ENCODE data around the gene ABCA4. TPM values are rescaled to one million over a fixed set of nuclear protein-coding genes. Genes with fewer than 3 reads are reported as not detected.

The ABCA4 gene
- total RNA-seq, 1 donor from 2014 or later: 0.19 TPM

DNA sequence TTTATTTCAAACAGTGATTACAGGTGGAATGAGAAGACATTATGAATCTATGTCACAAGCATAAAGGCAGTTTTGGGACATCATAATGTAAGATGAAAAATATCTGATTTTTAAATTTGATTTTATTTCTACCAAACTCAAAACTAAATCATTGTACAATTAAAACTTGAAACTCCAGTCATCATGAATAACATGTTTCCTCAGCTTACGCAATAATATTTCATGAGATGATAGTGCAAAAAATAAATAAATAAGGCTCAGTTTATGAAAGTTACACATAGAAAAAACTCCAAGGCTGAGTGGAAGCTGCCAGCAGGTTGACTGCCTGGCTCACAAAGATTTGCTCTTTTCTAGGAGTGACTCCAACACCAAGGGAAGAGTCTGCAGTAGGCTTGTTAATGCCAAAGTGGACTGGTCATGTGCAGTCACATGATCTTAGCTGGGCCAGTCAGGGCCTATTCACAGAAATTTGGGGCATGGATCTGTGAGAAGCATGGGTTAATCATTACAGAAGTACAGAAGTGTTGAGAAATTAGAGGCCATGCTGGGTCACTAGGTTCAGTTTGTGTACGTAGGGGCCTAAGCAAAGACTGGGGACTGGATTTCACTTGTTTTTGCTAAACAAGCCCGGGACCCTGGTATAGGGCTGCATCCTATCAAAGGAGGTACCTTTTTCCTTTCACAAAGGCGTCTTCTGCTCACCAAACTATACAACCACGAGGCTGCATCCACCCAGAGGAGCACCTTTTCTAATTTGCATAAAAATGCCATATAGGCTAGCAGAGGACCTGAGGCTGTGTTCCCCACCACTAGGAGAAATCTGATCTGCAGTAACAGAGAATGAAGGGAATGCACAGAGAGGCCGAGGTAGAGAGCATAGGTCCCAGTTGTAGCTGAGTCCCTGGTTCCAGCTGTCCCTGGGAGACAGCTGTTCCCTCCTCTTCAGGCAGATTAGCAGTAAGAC lies 4.9 kb upstream of the ABCA4 start:
- intact Hi-C loops (cut with DNase I): no loop called here
- DNase-seq (ENCODE audit: low spot score): no peak

DNA sequence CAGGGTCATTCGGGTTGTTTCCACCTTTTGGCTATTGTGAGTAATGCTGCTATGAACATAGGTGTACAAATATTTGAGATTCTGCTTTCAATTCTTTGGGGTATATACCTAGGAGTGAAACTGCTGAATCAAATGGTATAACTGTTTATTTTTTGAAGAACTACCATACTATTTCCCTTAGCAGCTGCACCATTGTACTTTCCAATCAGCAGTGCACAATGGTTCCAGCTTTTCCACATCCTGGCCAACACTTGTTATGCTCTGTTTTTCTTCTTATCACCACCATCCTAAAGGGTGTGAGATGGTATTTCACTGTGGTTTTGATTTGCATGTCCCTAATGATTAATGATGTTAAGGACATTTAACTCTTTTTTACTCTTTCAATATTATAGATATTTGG lies 3.6 kb upstream of the ABCA4 start:
- DNase-seq (ENCODE audit: low spot score): no peak
- intact Hi-C loops (cut with DNase I): no loop called here

GRCh38 chr1:94122201-94122970 lies 1.4 kb upstream of the ABCA4 start:
- intact Hi-C loops (cut with DNase I): no loop called here
- no peak for DNase-seq (ENCODE audit: low spot score)

- peak; percentile 36 for DNase-seq (ENCODE audit: low spot score)
- intact Hi-C loops (cut with DNase I): no loop called here
Observed at GRCh38 chr1:94121411-94121821, 468 bp upstream of the ABCA4 start.

- intact Hi-C loops (cut with DNase I): no loop called here
- peak; percentile 46 for DNase-seq (ENCODE audit: low spot score)
Observed at GRCh38 chr1:94120570-94120901, 412 bp downstream of the ABCA4 start.

GRCh38 chr1:94119796-94120569 lies 965 bp downstream of the ABCA4 start:
- intact Hi-C loops (cut with DNase I): no loop called here
- peak; percentile 41 for DNase-seq (ENCODE audit: low spot score)

DNA sequence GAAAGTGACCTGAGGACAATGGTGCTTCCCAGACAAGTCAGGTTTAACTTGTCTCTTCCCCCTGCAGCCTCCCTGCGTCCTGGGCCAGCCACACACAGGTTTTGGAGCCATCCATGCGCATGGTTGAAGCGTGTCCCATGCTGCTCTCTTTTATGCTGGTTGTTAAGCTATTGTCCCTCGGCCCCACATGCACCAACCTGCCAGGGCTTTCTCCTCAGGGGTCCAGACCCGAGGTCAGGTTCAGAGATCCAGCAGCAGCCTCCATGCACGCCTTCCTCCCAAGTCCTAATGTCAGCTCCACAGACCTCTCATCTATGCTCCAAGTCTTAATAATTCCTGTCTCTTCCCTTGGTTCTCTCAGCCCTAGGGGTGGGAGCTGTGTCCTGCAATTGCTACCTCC lies 1.6 kb downstream of the ABCA4 start:
- intact Hi-C loops (cut with DNase I): no loop called here
- peak; percentile 60 for DNase-seq (ENCODE audit: low spot score)

- peak; percentile 69 for DNase-seq (ENCODE audit: low spot score)
- intact Hi-C loops (cut with DNase I): no loop called here
Observed at GRCh38 chr1:94118471-94118870, 2.5 kb downstream of the ABCA4 start.

GRCh38 chr1:94118013-94118412 lies 2.9 kb downstream of the ABCA4 start:
- intact Hi-C loops (cut with DNase I): no loop called here
- DNase-seq (ENCODE audit: low spot score): peak; percentile 15

GRCh38 chr1:94117259-94117851 lies 3.6 kb downstream of the ABCA4 start:
- DNase-seq (ENCODE audit: low spot score): peak; percentile 35
- intact Hi-C loops (cut with DNase I): no loop called here

DNA sequence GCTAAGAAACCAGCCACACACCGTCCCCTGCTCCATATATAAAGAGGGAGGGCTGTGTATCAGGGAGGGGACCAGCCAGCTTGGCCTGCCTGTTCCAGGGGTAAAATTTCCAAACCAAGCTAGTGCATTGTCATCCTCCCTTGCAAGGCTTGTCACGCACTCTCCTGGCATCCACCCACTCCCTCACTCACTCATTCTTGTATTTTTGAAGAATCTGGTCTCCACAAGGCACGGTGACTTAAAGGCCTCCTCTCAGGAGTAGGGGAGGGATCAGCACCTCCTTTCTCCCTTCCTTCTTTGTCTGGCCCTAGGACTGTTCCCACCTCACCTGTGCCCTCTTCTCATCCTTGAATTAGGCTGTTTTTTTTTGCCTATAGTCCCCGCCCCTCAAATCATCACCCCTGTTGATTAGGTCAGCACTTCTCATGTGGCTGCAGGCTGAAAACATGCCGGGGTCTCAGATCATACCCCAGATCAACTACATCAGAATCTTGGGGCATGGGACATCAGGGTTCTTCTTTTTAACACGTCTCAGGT lies 5.0 kb downstream of the ABCA4 start:
- DNase-seq (ENCODE audit: low spot score): peak; percentile 33
- intact Hi-C loops (cut with DNase I): no loop called here

DNA sequence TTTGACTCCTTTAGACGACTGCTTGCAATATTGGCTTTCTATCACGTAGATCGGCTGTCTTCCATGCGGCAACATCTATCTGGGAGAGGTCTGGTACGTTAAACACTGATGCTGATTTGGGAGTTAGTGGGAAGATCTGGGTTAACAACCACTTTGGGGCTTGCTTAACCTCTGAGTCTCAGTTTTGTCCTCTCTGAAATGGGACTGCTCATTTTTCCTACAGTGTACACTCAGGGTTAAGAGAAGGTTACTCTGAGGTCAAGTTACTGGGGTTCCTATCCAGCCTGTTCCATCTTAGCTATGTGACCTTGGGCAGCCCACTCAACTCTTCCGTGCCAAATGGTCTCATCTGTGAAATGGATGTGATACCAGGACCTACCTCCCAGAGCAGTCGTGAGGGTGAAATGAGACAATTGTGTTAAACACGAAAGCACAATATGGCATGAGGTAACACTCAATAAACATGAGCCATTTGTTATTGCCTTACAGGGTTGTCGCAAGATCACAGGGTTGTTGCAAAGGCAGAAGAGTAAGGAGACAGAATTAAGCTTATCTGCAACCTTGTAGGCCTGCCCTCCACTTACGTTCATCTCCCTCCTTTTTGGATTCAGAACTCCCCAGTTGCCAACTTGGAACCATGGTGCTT lies 5.6 kb downstream of the ABCA4 start:
- intact Hi-C loops (cut with DNase I): no loop called here
- peak; percentile 41 for DNase-seq (ENCODE audit: low spot score)

DNA sequence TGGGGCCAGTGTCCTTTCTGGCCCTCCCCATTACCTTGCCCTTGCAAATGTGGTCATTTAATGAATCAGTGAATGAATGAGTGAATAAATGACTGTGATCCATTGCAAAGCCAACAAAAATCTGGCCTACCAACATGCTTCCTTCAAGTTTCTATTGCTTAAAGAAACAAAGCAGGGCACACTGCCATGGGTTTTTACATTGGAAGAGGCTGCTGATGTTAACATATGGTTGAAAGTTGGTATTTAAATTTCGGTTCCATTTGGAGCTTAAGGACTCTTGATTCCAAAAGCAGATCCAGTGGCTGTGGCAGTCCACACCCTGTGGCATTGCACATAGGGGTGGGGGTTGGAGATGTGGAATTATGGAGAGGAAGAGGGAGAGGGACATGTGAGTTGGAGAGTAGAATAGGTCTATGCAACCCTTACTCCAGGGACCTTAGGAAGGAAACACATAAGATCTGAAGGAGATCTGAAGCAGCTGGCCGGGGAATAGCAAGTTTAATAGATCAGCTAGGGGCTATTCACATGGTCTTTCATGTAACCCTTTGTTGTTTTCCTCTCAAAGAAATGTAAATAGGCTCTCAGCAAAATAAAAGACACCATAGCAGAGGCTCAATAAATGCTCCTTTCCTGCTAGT lies 7.2 kb downstream of the ABCA4 start:
- intact Hi-C loops (cut with DNase I): no loop called here
- peak; percentile 7 for DNase-seq (ENCODE audit: low spot score)

GRCh38 chr1:94111879-94112278 lies 9.1 kb downstream of the ABCA4 start:
- intact Hi-C loops (cut with DNase I): no loop called here
- DNase-seq (ENCODE audit: low spot score): peak; percentile 66

- intact Hi-C loops (cut with DNase I): no loop called here
- peak; percentile 55 for DNase-seq (ENCODE audit: low spot score)
Observed at GRCh38 chr1:94110946-94111740, 9.8 kb downstream of the ABCA4 start.

GRCh38 chr1:94110021-94110761 lies 10.8 kb downstream of the ABCA4 start:
- DNase-seq (ENCODE audit: low spot score): peak; percentile 33
- intact Hi-C loops (cut with DNase I): no loop called here

DNA sequence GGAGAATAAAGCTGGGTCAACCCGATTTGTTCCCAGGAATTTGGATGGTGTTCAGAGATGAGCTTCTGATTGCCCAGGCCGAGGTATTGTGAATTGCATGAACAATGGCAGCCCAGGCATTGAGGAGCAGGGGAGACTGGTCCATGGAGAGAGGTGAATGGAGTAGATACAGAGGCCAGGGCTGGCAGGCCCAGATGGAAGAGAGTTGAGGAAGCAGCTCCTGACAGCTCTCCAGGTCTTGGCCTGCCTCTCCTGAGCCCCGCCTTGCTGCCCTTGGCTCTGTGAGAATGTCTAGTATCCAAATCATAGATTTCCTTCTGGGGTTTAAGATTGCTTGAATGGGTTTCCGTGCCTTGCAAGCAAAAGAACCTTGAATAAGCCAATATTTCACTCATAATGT lies 11.5 kb downstream of the ABCA4 start:
- intact Hi-C loops (cut with DNase I): no loop called here
- DNase-seq (ENCODE audit: low spot score): peak; percentile 58

All from cardiac septum (tissue), 1 donor.